PC-9 (cell line): ENCODE data around the gene EPB41. TPM values are rescaled to one million over a fixed set of nuclear protein-coding genes. Genes with fewer than 3 reads are reported as not detected.
"Not testable (repeated sequence)": the region's sequence is repeated elsewhere in the genome, so short reads cannot be mapped to it uniquely, and the experiment has no call there.

ENCODE experiments used
- BruUV-seq: library from RNA; stranded (reverse); fragments of 400-500 nt; replicated peaks from 2 replicates; lab custom pipeline; 2021; lab: Mats Ljungman, UMichigan
- CTCF ChIA-PET: fragments of 300-600 bp; sonication (Branson Sonifier 250); formaldehyde crosslinking; loops from one replicate; lab custom pipeline; 2022; ENCODE audit warnings: antibody characterized with exemption; lab: Charles Lee
- POLR2A ChIA-PET: fragments of 300-600 bp; sonication (Branson Sonifier 250); formaldehyde crosslinking; loops from one replicate; lab custom pipeline; 2022; ENCODE audit warnings: antibody characterized with exemption; ENCODE audit not compliant: unreplicated experiment; lab: Charles Lee
- DNase-seq, 2 experiments: peaks; one replicate each; pipeline versions ENCODE4 v3.0.0 to v3.0.0-alpha.2; 2015 to 2022; ENCODE audit warnings: mixed read lengths in 1 of 2
- H2AFZ ChIP-seq: fragments of 200-600 bp; sonication (generic); 2 replicates; pipeline ENCODE4 v1.8.1; 2017; ENCODE audit warnings: antibody characterized with exemption
- H3F3A ChIP-seq: fragments of 200-600 bp; sonication (generic); 2 replicates; pipeline ENCODE4 v1.8.1; 2017; ENCODE audit warnings: antibody characterized with exemption, mild to moderate bottlenecking, low read depth; ENCODE audit not compliant: insufficient read depth
- H3K27ac ChIP-seq: fragments of 200-600 bp; sonication (generic); 2 replicates; pipeline ENCODE4 v1.6.1; 2016; ENCODE audit warnings: mixed run types
- H3K27me3 ChIP-seq: fragments of 200-600 bp; sonication (generic); 2 replicates; pipeline ENCODE4 v1.6.1; 2016; ENCODE audit warnings: low read depth, mixed run types; ENCODE audit not compliant: insufficient read depth
- H3K36me3 ChIP-seq: fragments of 200-600 bp; sonication (generic); 2 replicates; pipeline ENCODE4 v1.6.1; 2016; ENCODE audit warnings: low read depth, mixed run types
- H3K4me1 ChIP-seq: fragments of 200-600 bp; sonication (generic); replicated peaks from 2 replicates; pipeline ENCODE4 v1.6.1; 2016; ENCODE audit warnings: mixed run types; ENCODE audit not compliant: insufficient read depth
- H3K4me2 ChIP-seq: fragments of 200-600 bp; sonication (generic); 2 replicates; pipeline ENCODE4 v1.6.1; 2017; ENCODE audit warnings: mixed run types
- H3K4me3 ChIP-seq: fragments of 200-600 bp; sonication (generic); 2 replicates; pipeline ENCODE4 v1.6.1; 2016; ENCODE audit warnings: mixed run types
- H3K79me2 ChIP-seq: fragments of 200-600 bp; sonication (generic); 2 replicates; pipeline ENCODE4 v1.6.1; 2017; ENCODE audit warnings: low read depth, mixed run types
- H3K9me2 ChIP-seq: fragments of 200-600 bp; sonication (generic); 2 replicates; pipeline ENCODE4 v1.8.1; 2017; ENCODE audit warnings: mild to moderate bottlenecking; ENCODE audit not compliant: insufficient read depth
- H3K9me3 ChIP-seq: fragments of 200-600 bp; sonication (generic); 2 replicates; pipeline ENCODE4 v1.8.1; 2016; ENCODE audit warnings: low read depth; ENCODE audit not compliant: insufficient read depth
- H4K20me1 ChIP-seq: fragments of 200-600 bp; sonication (generic); 2 replicates; pipeline ENCODE4 v1.8.1; 2017; ENCODE audit not compliant: insufficient read depth
- CTCF ChIP-seq: fragments of 200-600 bp; sonication (generic); conservative IDR thresholded peaks from 2 replicates; pipeline ENCODE4 v1.6.1; 2017; ENCODE audit warnings: mixed run types, antibody characterized with exemption, mild to moderate bottlenecking, moderate library complexity
- EZH2 ChIP-seq: fragments of 200-600 bp; sonication (generic); IDR thresholded peaks from 2 replicates; pipeline ENCODE4 v1.8.0; 2017; ENCODE audit warnings: antibody characterized with exemption, low read depth
- intact Hi-C: fragments of 100-400 bp; cut with micrococcal nuclease; formaldehyde crosslinking; loops from one replicate; pipeline ENCODE4 v1.10.0; 2022; ENCODE audit not compliant: unreplicated experiment
- total RNA-seq: library from RNA; stranded (reverse); gene quantifications from 2 replicates; pipeline ENCODE4 v1.2.3, GENCODE V29; 2021

Gene EPB41
- total RNA-seq, 1 experiment from 2014 or later = 42.2 TPM

- Histone ChIP-seq H2AFZ (no peak overlapping the region), H3K27ac (no peak overlapping the region), H3F3A (no peaks in the 10 kb centered on the region), H3K36me3 (no peaks in the 10 kb centered on the region), H3K9me2 (no peaks in the 10 kb centered on the region), H3K4me3 (no peak overlapping the region), H3K4me1 (no peaks in the 10 kb centered on the region), H3K27me3 (no peaks in the 10 kb centered on the region), H3K4me2 (no peak overlapping the region), H3K9me3 (no peaks in the 10 kb centered on the region), H4K20me1 (no peaks in the 10 kb centered on the region), H3K79me2 (no peaks in the 10 kb centered on the region)
- intact Hi-C loops = no loop called here
- BruUV-seq = no TSS peak
- no peak for DNase-seq
- ChIA-PET POLR2A (no interaction called here), CTCF (no interaction called here)
- TF ChIP-seq EZH2 (no peak), CTCF (no peak)
Observed at GRCh38 chr1:29044010-29044409, 129.6 kb downstream of the EPB41 start.

- H3K27ac ChIP-seq, H3K79me2 ChIP-seq, POLR2A ChIA-PET, H3K36me3 ChIP-seq, H3K9me3 ChIP-seq, H3K27me3 ChIP-seq, H3K9me2 ChIP-seq, H2AFZ ChIP-seq, H3K4me2 ChIP-seq, DNase-seq, H4K20me1 ChIP-seq, intact Hi-C loops, BruUV-seq, H3K4me1 ChIP-seq, H3F3A ChIP-seq, CTCF ChIA-PET, H3K4me3 ChIP-seq: not testable (repeated sequence)
Observed at GRCh38 chr1:29045663-29046062, 131.3 kb downstream of the EPB41 start.

DNA sequence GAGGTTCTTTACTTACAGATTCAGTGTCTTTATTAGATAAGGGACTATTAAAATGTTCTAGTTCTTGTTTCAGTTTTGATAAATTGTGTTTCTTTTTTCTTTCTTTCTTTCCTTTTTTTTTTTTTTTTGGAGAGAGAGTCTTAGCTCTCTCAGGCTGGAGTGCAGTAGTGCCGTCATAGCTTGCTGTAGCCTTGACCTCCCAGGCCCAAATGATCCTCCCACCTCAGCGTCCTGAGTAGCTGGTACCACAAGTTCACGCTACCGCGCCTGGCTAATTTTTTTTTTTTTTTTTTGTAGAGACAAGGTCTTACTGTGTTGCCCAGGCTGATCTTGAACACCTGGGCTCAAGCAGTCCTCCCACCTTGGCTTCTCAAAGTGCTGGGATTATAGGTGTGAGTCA, 132.8 kb downstream of the EPB41 start:
- no peaks in the 10 kb centered on the region for H3F3A ChIP-seq
- POLR2A ChIA-PET = interaction anchor here (0.7 kb wide), 1 partner anchor 57 kb away, joined by 20 read pairs; no protein-coding TSS in a partner anchor

More for the DNA sequence above, 132.8 kb downstream of the EPB41 start:
- Histone ChIP-seq H3K27me3 (no peaks in the 10 kb centered on the region), H3K9me3 (no peaks in the 10 kb centered on the region), H4K20me1 (no peaks in the 10 kb centered on the region), H2AFZ (no peak overlapping the region), H3K9me2 (no peaks in the 10 kb centered on the region), H3K36me3 (no peaks in the 10 kb centered on the region), H3K79me2 (no peaks in the 10 kb centered on the region), H3K27ac (no peak overlapping the region), H3K4me1 (no peaks in the 10 kb centered on the region), H3K4me2 (no peak overlapping the region), H3K4me3 (no peak overlapping the region)
- no peak for DNase-seq
- no TSS peak for BruUV-seq
- TF ChIP-seq CTCF = no peak
- no peak for TF ChIP-seq EZH2
- CTCF ChIA-PET = no interaction called here
- intact Hi-C loops = no loop called here
